ENCODE measurements around the gene SUCO.

- TF ChIP-seq, protein P1, sequence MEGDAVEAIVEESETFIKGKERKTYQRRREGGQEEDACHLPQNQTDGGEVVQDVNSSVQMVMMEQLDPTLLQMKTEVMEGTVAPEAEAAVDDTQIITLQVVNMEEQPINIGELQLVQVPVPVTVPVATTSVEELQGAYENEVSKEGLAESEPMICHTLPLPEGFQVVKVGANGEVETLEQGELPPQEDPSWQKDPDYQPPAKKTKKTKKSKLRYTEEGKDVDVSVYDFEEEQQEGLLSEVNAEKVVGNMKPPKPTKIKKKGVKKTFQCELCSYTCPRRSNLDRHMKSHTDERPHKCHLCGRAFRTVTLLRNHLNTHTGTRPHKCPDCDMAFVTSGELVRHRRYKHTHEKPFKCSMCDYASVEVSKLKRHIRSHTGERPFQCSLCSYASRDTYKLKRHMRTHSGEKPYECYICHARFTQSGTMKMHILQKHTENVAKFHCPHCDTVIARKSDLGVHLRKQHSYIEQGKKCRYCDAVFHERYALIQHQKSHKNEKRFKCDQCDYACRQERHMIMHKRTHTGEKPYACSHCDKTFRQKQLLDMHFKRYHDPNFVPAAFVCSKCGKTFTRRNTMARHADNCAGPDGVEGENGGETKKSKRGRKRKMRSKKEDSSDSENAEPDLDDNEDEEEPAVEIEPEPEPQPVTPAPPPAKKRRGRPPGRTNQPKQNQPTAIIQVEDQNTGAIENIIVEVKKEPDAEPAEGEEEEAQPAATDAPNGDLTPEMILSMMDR (IDR thresholded peaks at IDR 0.05): no peak
- no peak for TF ChIP-seq EP300 (IDR thresholded peaks at IDR 0.05)
- no peak for TF ChIP-seq POLR2A (IDR thresholded peaks at IDR 0.05)
- TF ChIP-seq POLR2AphosphoS5 (IDR thresholded peaks at IDR 0.05): no peak
Measured at GRCh38 chr1:172638885-172639831, 106.2 kb downstream of the SUCO start.

Measured in gastroesophageal sphincter (tissue), 3 donors.